ENCODE results near the gene GID8. TPM values are rescaled to one million over a fixed set of nuclear protein-coding genes. Genes with fewer than 3 reads are reported as not detected.
"Not testable (repeated sequence)": the region's sequence is repeated elsewhere in the genome, so short reads cannot be mapped to it uniquely, and the experiment has no call there.

Gene GID8
- total RNA-seq, 1 donor from 2014 or later: 27.2 TPM

GRCh38 chr20:62952373-62952967 is 14.5 kb downstream of the GID8 start, which contains the start of gene SLC17A9:
TSS of gene SLC17A9 (plus strand) at chr20:62952709. CDS start at chr20:62952831, 122 bp downstream.
- DNase-seq (ENCODE audit: low spot score): peak; percentile 77
- peak; percentile 26 for ATAC-seq
- intact Hi-C loops (cut with DNase I): no loop called here

- ATAC-seq: peak; percentile 25
- DNase-seq (ENCODE audit: low spot score): no peak
- intact Hi-C loops (cut with DNase I): no loop called here
Observed at GRCh38 chr20:62952968-62953838, 15.3 kb downstream of the GID8 start.

DNA sequence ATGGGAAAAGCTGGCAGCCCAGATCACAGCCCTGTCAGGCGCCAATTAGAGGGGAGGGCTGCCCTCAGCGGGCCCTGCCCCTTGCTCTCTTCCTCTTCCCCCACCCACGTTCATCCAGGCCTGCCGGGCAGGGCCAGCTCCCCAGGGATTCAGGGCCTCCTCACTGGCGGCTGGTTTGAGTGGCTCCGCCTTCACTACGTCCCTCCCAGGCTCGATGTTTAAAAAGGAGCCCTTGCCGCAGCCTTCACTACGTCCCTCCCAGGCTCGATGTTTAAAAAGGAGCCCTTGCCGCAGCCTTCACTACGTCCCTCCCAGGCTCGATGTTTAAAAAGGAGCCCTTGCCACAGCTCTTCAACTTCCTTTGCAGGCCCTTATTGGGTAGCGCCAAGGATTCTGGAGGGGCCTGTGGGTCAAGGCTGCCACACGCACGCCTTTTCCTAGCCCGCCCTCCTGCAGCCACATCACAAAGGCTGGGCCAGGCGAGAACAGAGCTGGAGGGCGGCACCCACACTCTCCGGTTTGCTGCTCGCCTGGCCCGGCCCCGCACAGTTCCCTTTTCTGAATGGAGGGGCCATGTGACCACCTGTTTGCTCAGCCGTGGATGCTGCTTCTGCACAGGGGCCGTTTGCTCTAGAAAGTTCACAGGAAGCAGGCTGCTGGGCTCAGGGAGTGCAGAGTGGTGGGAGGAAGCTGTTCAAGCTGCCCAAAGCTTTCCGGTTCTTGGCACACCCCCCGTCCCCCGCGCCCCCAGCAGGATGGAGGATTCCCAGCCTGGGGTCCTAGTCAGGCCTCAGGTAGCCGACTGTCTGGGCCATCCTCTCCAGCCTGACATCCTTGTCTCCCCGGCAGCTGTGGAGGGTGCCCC is 16.1 kb downstream of the GID8 start:
- peak; percentile 88 for ATAC-seq
- DNase-seq (ENCODE audit: low spot score): peak; percentile 82
- intact Hi-C loops (cut with DNase I): no loop called here

GRCh38 chr20:62955519-62956386 is 17.8 kb downstream of the GID8 start:
- intact Hi-C loops (cut with DNase I): no loop called here
- ATAC-seq: no peak
- DNase-seq (ENCODE audit: low spot score): no peak

DNA sequence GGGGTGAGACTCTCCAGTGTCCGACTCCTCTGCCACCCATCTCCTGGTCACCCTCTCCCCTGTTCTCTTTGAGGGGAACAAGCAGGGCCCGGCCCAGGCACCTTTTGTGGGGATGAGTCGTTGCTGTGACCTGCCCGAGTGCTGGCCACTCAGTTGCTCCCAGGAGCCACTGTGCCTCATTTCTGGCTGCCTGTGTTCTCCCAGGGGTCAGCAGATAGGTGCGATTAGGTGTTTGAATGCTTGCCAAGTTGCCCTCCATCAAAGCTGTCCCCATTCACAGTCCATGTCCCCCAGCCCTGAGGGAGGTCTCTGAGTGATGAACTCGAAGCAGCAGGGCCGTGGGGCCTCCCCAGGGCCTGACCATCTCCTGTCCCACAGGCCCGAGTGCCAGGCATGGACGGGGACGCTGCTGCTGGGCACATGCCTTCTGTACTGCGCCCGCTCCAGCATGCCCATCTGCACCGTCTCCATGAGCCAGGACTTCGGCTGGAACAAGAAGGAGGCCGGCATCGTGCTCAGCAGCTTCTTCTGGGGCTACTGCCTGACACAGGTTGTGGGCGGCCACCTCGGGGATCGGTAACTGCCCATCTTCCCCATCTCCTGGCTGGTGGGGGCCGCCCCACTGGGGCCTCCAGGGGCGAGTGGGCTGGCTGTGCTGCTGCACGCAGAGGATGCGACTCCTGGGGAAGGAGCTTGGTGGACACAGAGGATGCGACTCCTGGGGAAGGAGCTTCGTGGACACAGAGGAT is 18.6 kb downstream of the GID8 start:
- no peak for DNase-seq (ENCODE audit: low spot score)
- ATAC-seq: no peak
- intact Hi-C loops (cut with DNase I): no loop called here

GRCh38 chr20:62957136-62958117 is 19.5 kb downstream of the GID8 start:
- ATAC-seq (no peak), DNase-seq (ENCODE audit: low spot score) (no peak)
- intact Hi-C loops (cut with DNase I): no loop called here

DNA sequence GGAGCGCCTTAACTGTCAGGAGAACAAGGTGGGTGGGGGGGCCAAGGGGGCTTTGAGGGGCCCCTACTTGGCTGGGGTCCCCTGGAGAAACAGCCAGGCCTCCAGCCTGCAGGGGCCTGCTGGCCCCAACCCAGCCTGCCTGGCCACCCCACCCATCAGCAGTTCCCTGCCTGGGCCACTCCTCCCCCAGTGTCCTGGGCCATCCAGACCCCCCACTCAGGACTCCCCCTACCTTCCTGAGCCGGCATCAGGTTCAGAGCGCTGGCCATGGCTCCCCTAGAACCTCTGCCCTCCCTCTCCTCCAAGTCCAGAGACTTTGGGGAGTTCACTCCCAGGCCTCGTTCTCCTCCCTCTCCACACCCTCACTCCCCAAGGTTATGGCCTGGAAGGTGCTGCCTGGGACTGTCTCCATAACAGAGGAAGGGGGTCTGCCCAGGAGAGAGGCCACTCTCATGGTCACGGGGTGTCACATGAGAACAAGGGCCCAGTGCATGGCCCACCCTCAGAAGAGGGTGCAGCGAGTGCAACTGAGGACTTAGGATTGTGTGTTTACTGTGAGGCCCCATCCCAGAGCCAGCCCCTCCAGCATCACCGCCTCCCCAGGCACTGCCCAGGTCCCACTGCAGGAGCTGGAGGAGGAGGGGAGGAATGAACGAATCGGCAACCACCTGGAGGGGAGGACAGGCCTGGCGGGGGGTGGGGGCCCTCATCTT is 20.6 kb downstream of the GID8 start:
- DNase-seq (ENCODE audit: low spot score) (no peak), ATAC-seq (no peak)
- intact Hi-C loops (cut with DNase I): no loop called here

- DNase-seq (ENCODE audit: low spot score) (no peak), ATAC-seq (no peak)
- intact Hi-C loops (cut with DNase I): no loop called here
Observed at GRCh38 chr20:62959101-62959971, 21.4 kb downstream of the GID8 start.

GRCh38 chr20:62959998-62960436 is 22.1 kb downstream of the GID8 start:
- intact Hi-C loops (cut with DNase I): no loop called here
- DNase-seq (ENCODE audit: low spot score) (no peak), ATAC-seq (no peak)

- DNase-seq (ENCODE audit: low spot score); ATAC-seq; intact Hi-C loops (cut with DNase I): not testable (repeated sequence)
Observed at GRCh38 chr20:62960446-62961309, 22.7 kb downstream of the GID8 start.

DNA sequence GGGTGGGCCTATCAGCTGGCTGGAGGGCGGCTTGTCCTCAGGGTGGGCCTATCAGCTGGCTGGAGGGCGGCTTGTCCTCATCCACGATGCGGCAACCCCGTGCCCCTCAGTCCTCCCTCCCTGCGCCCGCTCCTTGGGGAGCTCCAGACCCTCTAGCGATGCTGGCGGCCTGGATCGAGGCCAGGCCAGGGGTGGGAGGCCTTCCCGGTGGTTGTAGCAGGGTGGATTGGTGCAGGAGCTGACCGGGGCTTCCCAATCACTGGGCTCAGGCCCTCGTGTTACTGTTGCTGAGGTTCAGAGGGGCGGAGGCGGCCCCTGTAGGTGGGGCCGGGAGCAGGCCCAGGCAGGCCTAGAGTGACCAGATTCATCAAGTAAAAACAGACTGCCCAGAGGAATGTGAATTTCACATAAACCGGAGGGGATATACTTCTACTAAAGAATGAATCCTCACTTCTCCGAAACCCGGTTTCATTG is 23.4 kb downstream of the GID8 start:
- ATAC-seq: peak; percentile 37
- DNase-seq (ENCODE audit: low spot score): no peak
- intact Hi-C loops (cut with DNase I): no loop called here

DNA sequence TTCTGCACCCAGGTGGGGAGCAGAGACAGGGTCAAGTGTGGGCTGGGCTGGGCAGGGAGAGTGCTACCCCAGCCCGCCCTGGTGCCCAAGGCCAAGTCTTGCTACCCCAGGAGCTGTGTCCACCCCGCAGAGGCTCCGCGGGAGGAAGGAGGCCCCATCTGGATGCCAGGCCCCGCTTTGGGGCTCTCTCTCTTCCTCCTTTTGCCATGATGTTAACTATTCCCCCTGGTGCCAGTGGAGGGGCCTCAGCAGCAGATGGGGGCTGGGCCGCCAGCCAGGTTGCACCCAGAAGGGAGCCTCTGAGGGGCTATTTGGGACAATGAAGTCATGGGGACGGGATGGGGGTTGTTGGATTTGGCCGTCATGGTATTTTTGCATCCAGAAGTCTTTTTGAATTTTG is 23.9 kb downstream of the GID8 start:
- ATAC-seq: no peak
- intact Hi-C loops (cut with DNase I): no loop called here

DNA sequence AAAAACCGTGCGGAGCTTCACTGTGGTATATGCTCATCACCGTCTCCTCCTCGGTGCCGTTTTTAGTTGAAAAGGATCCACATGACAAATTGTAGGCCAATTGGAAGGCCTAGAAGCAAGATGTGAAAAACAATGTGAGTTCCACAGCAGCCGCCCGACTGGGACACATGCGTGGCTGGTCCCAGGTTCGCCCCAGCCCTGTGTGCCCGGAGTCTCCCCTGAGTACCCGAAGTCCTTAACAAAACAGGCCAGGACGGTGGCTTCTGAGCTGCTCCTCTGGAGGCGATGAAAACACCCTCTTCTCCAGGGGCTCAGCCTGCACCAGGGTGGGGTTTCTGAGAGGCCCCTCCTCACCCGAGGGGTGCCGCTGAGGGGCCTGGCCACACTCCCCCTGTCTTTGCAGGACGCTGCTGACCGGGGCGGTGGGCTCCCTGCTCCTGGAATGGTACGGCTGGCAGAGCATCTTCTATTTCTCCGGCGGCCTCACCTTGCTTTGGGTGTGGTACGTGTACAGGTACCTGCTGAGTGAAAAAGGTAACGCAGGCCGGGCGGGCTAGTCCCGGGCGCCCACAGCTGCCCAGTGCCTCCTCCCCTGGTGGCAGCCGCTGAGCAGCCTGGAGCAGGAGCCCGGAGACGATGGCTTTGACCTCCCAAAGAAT is 24.4 kb downstream of the GID8 start:
- no peak for ATAC-seq

More for the DNA sequence above, 23.9 kb downstream of the GID8 start:
- no peak for DNase-seq (ENCODE audit: low spot score)

More for the DNA sequence above, 24.4 kb downstream of the GID8 start:
- no peak for DNase-seq (ENCODE audit: low spot score)
- intact Hi-C loops (cut with DNase I): no loop called here
